ENCODE data around the gene PSME4. TPM values are rescaled to one million over a fixed set of nuclear protein-coding genes. Genes with fewer than 3 reads are reported as not detected.

Gene PSME4
- total and polyA plus RNA-seq, 2 experiments from 2014 or later: 44.7 to 98.6 TPM

GRCh38 chr2:53827398-53828175, 143.2 kb downstream of the PSME4 start:
- Histone ChIP-seq H4K20me1 (replicated peaks; ENCODE audit: insufficient read depth) (no peaks in the 10 kb centered on the region), H3K36me3 (ENCODE audit: insufficient read depth) (no peaks in the 10 kb centered on the region), H3F3A (replicated peaks; ENCODE audit: low read depth) (no peaks in the 10 kb centered on the region), H2AFZ (no peak overlapping the region), H3K27ac (ENCODE audit: low read depth) (peak overlapping the region; percentile 5), H3K4me1 (ENCODE audit: insufficient read depth) (peaks cover 20% of the 10 kb centered on the region), H3K9me2 (ENCODE audit: insufficient read depth) (no peaks in the 10 kb centered on the region), H3K27me3 (ENCODE audit: insufficient read depth) (no peaks in the 10 kb centered on the region), H3K4me3 (0 out of 2 replicates have a peak overlapping the region, but pooled peaks have one; percentile 2), H3K4me2 (peak overlapping the region; percentile 62), H3K79me2 (replicated peaks; ENCODE audit: insufficient read depth) (no peaks in the 10 kb centered on the region)
- TF ChIP-seq CREB1 (CRISPR knock-in tag; IDR thresholded peaks at IDR 0.05; ENCODE audit: low read depth) (no peak), ZNF462 (CRISPR knock-in tag; IDR thresholded peaks at IDR 0.05) (peak; percentile 77)
- ATAC-seq (peak; percentile 88), DNase-seq (ENCODE audit: low spot score) (peak; percentile 66)
- H3K4me1 Mint-ChIP-seq: peaks cover 29% of the 10 kb centered on the region
- peaks cover 6% of the 10 kb centered on the region for H3K27me3 Mint-ChIP-seq (ENCODE audit: insufficient read depth, low read depth, poor library complexity)
- no peaks in the 10 kb centered on the region for H3K36me3 Mint-ChIP-seq (ENCODE audit: low read depth)
- H3K9me3 Mint-ChIP-seq: no peaks in the 10 kb centered on the region
- H3K4me3 Mint-ChIP-seq: peak overlapping the region; percentile 8; the same call in 1 of the 3 replicates
- peak overlapping the region; percentile 43; the same call in 1 of the 2 replicates for H3K27ac Mint-ChIP-seq

Data from GM23338 (cell line).